Measurements from ENCODE around the gene CTAG1B.
"Not testable (repeated sequence)": the region's sequence is repeated elsewhere in the genome, so short reads cannot be mapped to it uniquely, and the experiment has no call there.

CTAG1B gene

DNA sequence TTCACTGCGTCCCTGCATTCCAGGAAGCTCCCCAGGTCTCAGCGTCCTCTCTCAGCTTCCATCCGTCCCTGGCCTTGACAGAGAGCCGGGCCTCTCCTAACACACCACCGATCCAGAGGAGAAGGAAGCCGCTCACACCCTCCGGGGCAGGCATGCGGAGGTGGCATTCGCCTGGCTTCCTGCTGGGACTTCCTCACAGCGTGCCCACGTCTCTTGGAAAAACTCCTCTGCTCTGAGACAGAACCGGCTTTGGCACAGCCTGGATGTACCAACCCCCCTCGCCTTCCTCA is 31.1 kb upstream of the CTAG1B start:
- no peak overlapping the region for H2AFZ ChIP-seq (ENCODE audit: low read depth, low read length)
- no peaks in the 10 kb centered on the region for H3K4me1 ChIP-seq (ENCODE audit: insufficient read depth, low read length)
- H3K9me3 ChIP-seq (ENCODE audit: low read length), result no peaks in the 10 kb centered on the region
- peaks cover 4% of the 10 kb centered on the region for H3K27me3 ChIP-seq (ENCODE audit: insufficient read depth, low read length)
- H3K4me3 ChIP-seq (ENCODE audit: low read length), result no peak overlapping the region
- H3K36me3 ChIP-seq (ENCODE audit: insufficient read depth, low read length), result no peaks in the 10 kb centered on the region

GRCh38 chrX:154649503-154650220 is 30.6 kb upstream of the CTAG1B start:
- Histone ChIP-seq H3K4me3 (ENCODE audit: low read length) (no peak overlapping the region), H3K36me3 (ENCODE audit: insufficient read depth, low read length) (no peaks in the 10 kb centered on the region)

GRCh38 chrX:154648931-154649330 is 29.8 kb upstream of the CTAG1B start:
- no peaks in the 10 kb centered on the region for H3K9me3 ChIP-seq (ENCODE audit: low read length)
- H3K4me1 ChIP-seq (ENCODE audit: insufficient read depth, low read length), result no peaks in the 10 kb centered on the region
- no peak overlapping the region for H3K4me3 ChIP-seq (ENCODE audit: low read length)
- H2AFZ ChIP-seq (ENCODE audit: low read depth, low read length), result no peak overlapping the region
- H3K36me3 ChIP-seq (ENCODE audit: insufficient read depth, low read length), result no peaks in the 10 kb centered on the region
- no peaks in the 10 kb centered on the region for H3K27me3 ChIP-seq (ENCODE audit: insufficient read depth, low read length)

More at GRCh38 chrX:154649503-154650220, 30.6 kb upstream of the CTAG1B start:
- H3K9me3 ChIP-seq (ENCODE audit: low read length), result no peaks in the 10 kb centered on the region
- peaks cover 2% of the 10 kb centered on the region for H3K27me3 ChIP-seq (ENCODE audit: insufficient read depth, low read length)
- no peaks in the 10 kb centered on the region for H3K4me1 ChIP-seq (ENCODE audit: insufficient read depth, low read length)
- no peak overlapping the region for H2AFZ ChIP-seq (ENCODE audit: low read depth, low read length)

DNA sequence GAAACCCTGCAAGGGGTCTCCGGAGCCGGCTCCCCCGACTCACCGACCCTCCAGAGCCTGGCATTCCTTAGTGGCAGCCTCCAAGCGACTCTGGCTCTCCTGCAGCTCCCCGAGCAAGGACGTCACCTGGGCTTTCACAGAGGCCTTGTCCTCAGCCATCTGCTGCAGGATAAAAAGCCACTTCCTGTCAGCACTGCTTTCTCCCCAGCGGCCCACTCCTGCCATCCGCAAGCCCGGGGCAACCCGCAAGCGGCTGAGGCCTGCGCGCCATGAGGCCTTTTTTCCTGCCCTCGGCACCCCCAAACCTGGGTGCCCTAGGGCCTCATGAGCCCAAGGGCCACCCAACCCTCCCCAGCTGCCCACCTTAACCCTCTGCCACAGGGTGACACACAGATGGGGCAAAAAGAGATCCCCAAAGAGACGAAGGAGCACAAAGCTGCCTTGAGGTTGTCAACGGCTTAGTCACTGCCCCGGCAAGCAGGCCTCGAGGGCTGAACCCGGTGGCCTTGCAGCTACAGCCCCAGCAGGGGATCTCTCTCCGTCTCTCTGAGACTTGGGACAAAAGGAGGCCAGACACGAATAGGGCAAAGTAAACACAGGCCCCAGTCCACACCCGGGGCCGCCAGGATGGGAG is 26.8 kb upstream of the CTAG1B start:
- H2AFZ ChIP-seq (ENCODE audit: low read depth, low read length); H3K9me3 ChIP-seq (ENCODE audit: low read length); H3K36me3 ChIP-seq (ENCODE audit: insufficient read depth, low read length); H3K4me3 ChIP-seq (ENCODE audit: low read length); H3K4me1 ChIP-seq (ENCODE audit: insufficient read depth, low read length); H3K27me3 ChIP-seq (ENCODE audit: insufficient read depth, low read length): not testable (repeated sequence)

DNA sequence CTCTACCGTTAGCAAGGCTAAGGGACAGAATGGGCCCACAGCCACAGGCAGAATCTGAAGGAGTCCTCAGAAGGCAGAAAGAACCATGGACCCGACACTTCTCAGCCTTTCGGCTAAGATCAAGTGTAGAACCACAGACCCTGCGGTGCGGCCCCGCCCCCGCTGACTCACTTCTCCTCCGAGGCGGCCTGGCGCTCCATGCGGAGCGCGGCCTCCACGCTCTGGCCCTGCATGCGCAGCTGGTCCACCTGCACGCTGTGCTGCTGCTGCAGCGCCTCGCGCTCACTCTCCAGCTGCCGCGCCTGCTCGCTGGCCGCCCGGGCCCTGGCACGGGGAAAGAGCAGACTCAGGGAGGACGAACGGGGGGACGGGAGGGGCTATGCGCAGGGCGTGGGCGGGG is 24.6 kb upstream of the CTAG1B start:
- not testable (repeated sequence) for H3K4me1 ChIP-seq (ENCODE audit: insufficient read depth, low read length); H3K4me3 ChIP-seq (ENCODE audit: low read length); H3K9me3 ChIP-seq (ENCODE audit: low read length)

DNA sequence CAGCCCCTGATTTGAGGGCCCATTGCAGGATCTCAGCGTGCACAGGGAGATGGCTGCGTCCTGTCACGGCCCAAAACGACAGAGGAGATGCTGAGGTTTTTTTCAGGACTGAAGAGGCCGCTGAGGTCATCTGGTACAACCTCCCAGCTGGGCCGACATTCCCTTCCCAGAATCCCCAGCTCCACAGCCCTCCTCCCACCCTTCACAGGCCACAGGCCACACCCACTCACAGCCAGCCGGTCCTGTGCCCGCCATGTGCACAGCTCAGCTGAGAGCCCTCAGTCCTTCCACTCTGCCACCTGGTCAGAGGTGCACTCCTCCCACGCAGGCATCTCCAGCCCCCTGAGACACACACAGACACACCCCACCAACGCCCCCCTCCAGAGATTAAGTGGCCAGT is 22.7 kb upstream of the CTAG1B start:
- H3K4me3 ChIP-seq (ENCODE audit: low read length); H3K4me1 ChIP-seq (ENCODE audit: insufficient read depth, low read length); H2AFZ ChIP-seq (ENCODE audit: low read depth, low read length); H3K27me3 ChIP-seq (ENCODE audit: insufficient read depth, low read length); H3K9me3 ChIP-seq (ENCODE audit: low read length); H3K36me3 ChIP-seq (ENCODE audit: insufficient read depth, low read length): not testable (repeated sequence)

More for the DNA sequence above, 24.6 kb upstream of the CTAG1B start:
- H2AFZ ChIP-seq (ENCODE audit: low read depth, low read length); H3K36me3 ChIP-seq (ENCODE audit: insufficient read depth, low read length); H3K27me3 ChIP-seq (ENCODE audit: insufficient read depth, low read length): not testable (repeated sequence)

- not testable (repeated sequence) for H3K9me3 ChIP-seq (ENCODE audit: low read length); H2AFZ ChIP-seq (ENCODE audit: low read depth, low read length); H3K4me1 ChIP-seq (ENCODE audit: insufficient read depth, low read length); H3K36me3 ChIP-seq (ENCODE audit: insufficient read depth, low read length); H3K27me3 ChIP-seq (ENCODE audit: insufficient read depth, low read length); H3K4me3 ChIP-seq (ENCODE audit: low read length)
Observed at GRCh38 chrX:154633661-154634060, 14.6 kb upstream of the CTAG1B start.

DNA sequence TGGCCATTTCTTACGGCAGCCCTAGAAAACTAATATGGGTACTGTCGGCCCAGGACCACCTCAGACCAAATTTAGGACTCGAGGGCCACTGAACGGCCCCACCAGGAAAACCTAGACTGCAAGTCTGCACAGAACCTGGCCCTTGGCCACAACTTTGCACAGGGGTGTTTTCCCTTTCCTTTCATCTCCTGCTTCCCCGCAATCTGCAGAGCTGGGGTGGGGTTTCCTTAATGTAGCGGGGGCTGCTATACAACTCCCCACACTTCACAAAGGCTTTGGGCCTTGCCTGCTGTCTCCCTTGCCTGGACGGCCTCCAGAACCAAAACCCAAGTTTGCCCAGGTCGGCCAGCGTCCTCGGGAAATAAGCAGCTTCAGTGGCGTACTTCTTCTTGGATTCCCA is 11.9 kb upstream of the CTAG1B start:
- H3K27me3 ChIP-seq (ENCODE audit: insufficient read depth, low read length); H3K36me3 ChIP-seq (ENCODE audit: insufficient read depth, low read length); H3K4me1 ChIP-seq (ENCODE audit: insufficient read depth, low read length); H3K4me3 ChIP-seq (ENCODE audit: low read length); H3K9me3 ChIP-seq (ENCODE audit: low read length); H2AFZ ChIP-seq (ENCODE audit: low read depth, low read length): not testable (repeated sequence)

DNA sequence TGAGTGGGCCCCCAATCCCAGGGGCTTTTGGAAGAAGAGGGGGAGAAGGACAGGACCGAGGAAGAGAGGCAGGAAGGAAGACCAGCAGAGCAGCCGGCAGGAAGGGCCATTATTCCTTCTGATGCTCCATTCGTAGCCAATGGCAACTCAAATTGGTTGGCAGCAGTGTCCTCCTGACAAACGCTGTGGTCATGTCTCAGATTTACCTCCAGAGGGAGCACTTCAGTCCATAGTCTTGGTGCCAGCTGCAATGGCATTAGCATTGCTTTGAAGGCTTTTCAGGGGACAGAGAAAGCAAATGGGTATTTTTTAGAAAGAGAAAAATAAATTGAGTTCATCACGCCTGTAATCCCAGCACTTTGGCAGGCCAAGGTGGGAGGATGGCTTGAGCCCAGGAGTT is 9.9 kb upstream of the CTAG1B start:
- not testable (repeated sequence) for H3K4me3 ChIP-seq (ENCODE audit: low read length); H3K9me3 ChIP-seq (ENCODE audit: low read length); H3K36me3 ChIP-seq (ENCODE audit: insufficient read depth, low read length); H3K4me1 ChIP-seq (ENCODE audit: insufficient read depth, low read length); H2AFZ ChIP-seq (ENCODE audit: low read depth, low read length); H3K27me3 ChIP-seq (ENCODE audit: insufficient read depth, low read length)

DNA sequence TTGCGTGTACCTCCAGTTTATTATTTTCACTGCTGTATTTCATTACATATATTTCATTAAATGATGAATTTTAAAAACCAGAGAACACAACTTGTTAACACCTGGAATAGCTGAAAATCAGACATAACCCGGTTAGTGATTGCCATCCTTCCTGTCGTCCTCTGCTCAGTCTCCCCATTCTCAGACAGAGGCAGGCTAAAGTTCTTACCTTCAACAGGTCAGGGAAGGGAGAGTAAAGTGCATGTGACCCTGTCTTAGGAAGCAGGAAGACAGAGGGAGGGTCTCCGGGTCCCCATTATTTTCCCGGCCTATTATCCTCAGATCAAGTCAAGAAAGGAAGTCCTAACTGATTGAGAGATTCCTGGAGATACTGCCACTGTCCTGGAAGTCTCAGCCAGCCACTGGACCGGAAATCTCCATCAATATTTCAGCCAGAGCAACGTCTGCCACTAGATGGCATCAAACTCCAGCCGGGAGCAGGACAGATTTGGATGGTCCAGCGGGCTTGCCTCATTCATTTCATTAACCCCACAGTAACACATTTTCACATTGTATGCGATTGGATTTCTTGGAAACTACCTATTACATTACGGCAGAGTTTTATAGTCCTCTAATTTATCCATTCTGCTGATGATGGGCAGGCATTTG is 1.8 kb upstream of the CTAG1B start:
- not testable (repeated sequence) for H3K9me3 ChIP-seq (ENCODE audit: low read length); H2AFZ ChIP-seq (ENCODE audit: low read depth, low read length); H3K4me3 ChIP-seq (ENCODE audit: low read length); H3K27me3 ChIP-seq (ENCODE audit: insufficient read depth, low read length); H3K36me3 ChIP-seq (ENCODE audit: insufficient read depth, low read length); H3K4me1 ChIP-seq (ENCODE audit: insufficient read depth, low read length)

- H3K27me3 ChIP-seq (ENCODE audit: insufficient read depth, low read length); H3K4me3 ChIP-seq (ENCODE audit: low read length); H2AFZ ChIP-seq (ENCODE audit: low read depth, low read length); H3K36me3 ChIP-seq (ENCODE audit: insufficient read depth, low read length); H3K4me1 ChIP-seq (ENCODE audit: insufficient read depth, low read length); H3K9me3 ChIP-seq (ENCODE audit: low read length): not testable (repeated sequence)
Observed at GRCh38 chrX:154613586-154613985, 5.5 kb downstream of the CTAG1B start.

DNA sequence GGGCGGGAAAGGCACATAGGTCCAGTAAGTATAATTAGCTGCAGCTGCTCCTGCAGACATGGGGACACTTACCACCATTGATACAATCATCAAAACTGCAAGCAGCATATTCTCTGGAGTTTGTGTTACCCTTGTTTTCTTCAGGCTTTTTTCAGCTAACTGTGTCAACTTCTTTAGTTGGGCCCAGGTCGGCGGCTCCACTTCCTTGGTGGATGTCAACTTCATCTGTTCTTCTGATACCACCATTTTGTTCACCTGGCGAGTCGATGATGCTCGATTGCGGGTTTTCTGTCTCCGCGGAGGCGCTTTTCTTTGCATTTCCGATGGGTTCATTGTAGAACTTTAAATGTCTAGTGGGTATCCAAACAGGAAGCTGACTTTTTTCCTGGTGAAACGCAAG is 7.9 kb downstream of the CTAG1B start:
- not testable (repeated sequence) for H2AFZ ChIP-seq (ENCODE audit: low read depth, low read length); H3K4me3 ChIP-seq (ENCODE audit: low read length); H3K36me3 ChIP-seq (ENCODE audit: insufficient read depth, low read length); H3K9me3 ChIP-seq (ENCODE audit: low read length); H3K4me1 ChIP-seq (ENCODE audit: insufficient read depth, low read length); H3K27me3 ChIP-seq (ENCODE audit: insufficient read depth, low read length)

GRCh38 chrX:154608823-154609222 is 10.3 kb downstream of the CTAG1B start:
- not testable (repeated sequence) for H3K4me3 ChIP-seq (ENCODE audit: low read length); H3K9me3 ChIP-seq (ENCODE audit: low read length); H3K4me1 ChIP-seq (ENCODE audit: insufficient read depth, low read length); H3K36me3 ChIP-seq (ENCODE audit: insufficient read depth, low read length); H2AFZ ChIP-seq (ENCODE audit: low read depth, low read length); H3K27me3 ChIP-seq (ENCODE audit: insufficient read depth, low read length)

DNA sequence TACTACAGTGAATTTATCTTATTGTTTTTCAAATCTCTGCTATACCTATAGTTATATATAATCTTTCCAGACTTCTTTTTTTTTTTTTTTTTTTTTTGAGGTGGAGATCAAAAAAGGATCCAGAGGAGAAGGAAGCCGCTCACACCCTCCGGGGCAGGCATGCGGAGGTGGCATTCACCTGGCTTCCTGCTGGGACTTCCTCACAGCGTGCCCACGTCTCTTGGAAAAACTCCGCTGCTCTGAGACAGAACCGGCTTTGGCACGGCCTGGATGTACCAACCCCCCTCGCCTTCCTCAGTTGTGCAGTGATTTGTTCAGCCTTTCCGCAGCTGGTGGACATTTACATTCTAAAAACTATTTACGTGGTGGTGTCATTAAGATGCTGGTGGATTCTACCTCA is 11.1 kb downstream of the CTAG1B start:
- not testable (repeated sequence) for H3K4me1 ChIP-seq (ENCODE audit: insufficient read depth, low read length); H3K27me3 ChIP-seq (ENCODE audit: insufficient read depth, low read length); H3K36me3 ChIP-seq (ENCODE audit: insufficient read depth, low read length); H3K9me3 ChIP-seq (ENCODE audit: low read length); H3K4me3 ChIP-seq (ENCODE audit: low read length); H2AFZ ChIP-seq (ENCODE audit: low read depth, low read length)
